Testis (tissue), 3 donors: ENCODE data around the gene ELFN1. TPM values are rescaled to one million over a fixed set of nuclear protein-coding genes. Genes with fewer than 3 reads are reported as not detected.

Experiments used
- DNase-seq: peaks from one replicate; pipeline ENCODE4 v3.0.0-alpha.2; 2019
- H3K27ac ChIP-seq, 2 donors: fragments of 200-600 bp; sonication (generic); one replicate each; pipeline ENCODE4 v1.5.1; 2019
- H3K27me3 ChIP-seq: fragments of 200-600 bp; sonication (generic); one replicate; pipeline ENCODE4 v1.5.1; 2019
- H3K36me3 ChIP-seq: fragments of 200-600 bp; sonication (generic); one replicate; pipeline ENCODE4 v1.5.1; 2017; ENCODE audit warnings: low read depth; ENCODE audit errors: missing control alignments
- H3K4me1 ChIP-seq: fragments of 200-600 bp; sonication (generic); one replicate; pipeline ENCODE4 v1.5.1; 2019
- H3K4me3 ChIP-seq, 2 donors: fragments of 200-600 bp; sonication (generic); one replicate each; pipeline ENCODE4 v1.5.1; 2017 to 2019
- H3K9me3 ChIP-seq: fragments of 200-600 bp; sonication (generic); one replicate; pipeline ENCODE4 v1.5.1; 2017
- POLR2A ChIP-seq: fragments of 450-650 bp; IDR thresholded peaks from one replicate; pipeline ENCODE4 v1.6.1; 2017; ENCODE audit warnings: antibody characterized with exemption, mild to moderate bottlenecking, moderate library complexity
- WGBS, 2 donors: methylation state at CpG; one replicate each; pipeline ENCODE4 v1.1.5; 2018; 5-methylcytosine and 5-hydroxymethylcytosine counted together
- intact Hi-C: fragments of 100-400 bp; cut with DNase I; formaldehyde crosslinking; loops from one replicate; pipeline ENCODE4 v1.15.1; 2023; ENCODE audit warnings: low total_unique reads
- polyA plus RNA-seq: library from polyadenylated mRNA; stranded (reverse); fragments of 350-450 nt; fragmentation: Illumina TruSeq; extraction: RNeasy Lipid Tissue Mini Kit (QIAGEN cat#74804); gene quantifications from one replicate; pipeline ENCODE4 v1.2.3, GENCODE V29; 2014; ENCODE audit warnings: low read depth, low replicate concordance; ENCODE audit not compliant: insufficient read depth
- total RNA-seq, 2 donors: library from RNA; depleted of rRNA; stranded (reverse); fragments of >200 nt; gene quantifications; one replicate each; pipeline ENCODE4 v1.2.3, GENCODE V29; 2016
- TF ChIP-seq, protein P1 (sequence below), 3 experiments: fragments of 450-650 bp in 2 of 3; fragments of 200-600 bp in 1 of 3; sonication (generic) in 1 of 3; IDR thresholded peaks; one replicate each; pipeline ENCODE4 v1.5.1; 2016 to 2019; ENCODE audit warnings: antibody characterized with exemption in 3 of 3, mild to moderate bottlenecking in 2 of 3, moderate library complexity in 1 of 3

The ELFN1 gene
- total and polyA plus RNA-seq, 3 donors from 2014 or later = 2.3 to 3.2 (median 2.8) TPM

DNA sequence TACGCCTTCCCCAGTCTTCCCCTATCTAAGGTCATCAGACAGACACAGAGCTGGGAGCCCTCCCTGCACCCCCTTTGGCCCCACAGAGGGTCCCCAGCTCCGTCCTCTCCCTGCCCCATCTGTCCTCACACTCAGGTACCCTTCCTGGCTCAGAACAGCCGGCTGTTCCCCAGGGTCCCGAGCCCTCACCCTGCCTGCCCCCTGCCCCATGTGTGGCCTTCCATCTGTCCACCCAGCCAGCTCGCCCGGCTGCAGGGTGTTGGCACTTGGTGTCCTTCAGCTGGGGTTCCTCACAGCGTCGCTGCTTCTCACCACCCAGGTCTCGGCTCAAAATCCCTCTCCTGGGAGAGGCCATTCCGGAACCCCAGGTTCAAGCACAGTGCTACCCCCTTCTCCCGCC lies 28.9 kb upstream of the ELFN1 start:
- intact Hi-C loops = no loop called here
- DNase-seq = no peak
- 90 to 91% methylated on average over 11 of the region's 11 CpGs for WGBS, 2 donors
- H3K27me3 ChIP-seq = no peaks in the 10 kb centered on the region
- no peaks in the 10 kb centered on the region for H3K36me3 ChIP-seq
- H3K4me3 ChIP-seq = no peak overlapping the region
- H3K4me1 ChIP-seq = no peaks in the 10 kb centered on the region
- H3K27ac ChIP-seq = no peak overlapping the region
- H3K9me3 ChIP-seq = no peaks in the 10 kb centered on the region
- TF ChIP-seq POLR2A = no peak
- TF ChIP-seq, protein P1, sequence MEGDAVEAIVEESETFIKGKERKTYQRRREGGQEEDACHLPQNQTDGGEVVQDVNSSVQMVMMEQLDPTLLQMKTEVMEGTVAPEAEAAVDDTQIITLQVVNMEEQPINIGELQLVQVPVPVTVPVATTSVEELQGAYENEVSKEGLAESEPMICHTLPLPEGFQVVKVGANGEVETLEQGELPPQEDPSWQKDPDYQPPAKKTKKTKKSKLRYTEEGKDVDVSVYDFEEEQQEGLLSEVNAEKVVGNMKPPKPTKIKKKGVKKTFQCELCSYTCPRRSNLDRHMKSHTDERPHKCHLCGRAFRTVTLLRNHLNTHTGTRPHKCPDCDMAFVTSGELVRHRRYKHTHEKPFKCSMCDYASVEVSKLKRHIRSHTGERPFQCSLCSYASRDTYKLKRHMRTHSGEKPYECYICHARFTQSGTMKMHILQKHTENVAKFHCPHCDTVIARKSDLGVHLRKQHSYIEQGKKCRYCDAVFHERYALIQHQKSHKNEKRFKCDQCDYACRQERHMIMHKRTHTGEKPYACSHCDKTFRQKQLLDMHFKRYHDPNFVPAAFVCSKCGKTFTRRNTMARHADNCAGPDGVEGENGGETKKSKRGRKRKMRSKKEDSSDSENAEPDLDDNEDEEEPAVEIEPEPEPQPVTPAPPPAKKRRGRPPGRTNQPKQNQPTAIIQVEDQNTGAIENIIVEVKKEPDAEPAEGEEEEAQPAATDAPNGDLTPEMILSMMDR (IDR thresholded peaks at IDR 0.05) = no peak

DNA sequence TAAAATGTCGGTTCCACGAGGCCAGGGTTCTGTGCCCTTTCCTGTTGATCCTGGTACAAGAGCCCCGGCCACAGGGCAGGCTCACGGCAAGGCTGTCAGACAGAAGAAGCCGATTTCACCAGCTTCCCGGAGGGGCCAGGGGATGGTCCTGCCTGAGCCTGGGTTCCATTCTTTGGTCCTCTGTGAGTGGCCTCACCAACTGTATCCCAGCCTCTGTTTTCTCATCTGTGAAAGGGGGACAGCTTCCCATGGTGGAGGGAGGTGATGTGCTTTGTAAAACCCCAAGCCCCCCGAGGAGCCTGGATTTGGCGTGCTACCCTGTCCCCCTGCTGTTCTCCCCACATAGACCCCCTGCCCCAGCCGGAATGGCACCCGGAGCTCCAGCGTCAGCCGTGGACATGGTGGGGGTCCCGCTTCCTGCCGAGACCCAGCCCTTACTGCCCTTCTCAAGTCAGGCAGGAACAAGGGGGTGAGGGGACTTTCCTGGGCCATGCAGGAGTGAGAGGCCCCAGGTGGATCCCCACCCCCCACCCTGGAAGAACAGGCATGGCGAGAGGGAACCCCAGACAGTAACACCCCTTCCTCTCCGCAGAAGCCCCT lies 28.3 kb upstream of the ELFN1 start:
- no peak for TF ChIP-seq POLR2A
- TF ChIP-seq, protein P1 (IDR thresholded peaks at IDR 0.05) = no peak

DNA sequence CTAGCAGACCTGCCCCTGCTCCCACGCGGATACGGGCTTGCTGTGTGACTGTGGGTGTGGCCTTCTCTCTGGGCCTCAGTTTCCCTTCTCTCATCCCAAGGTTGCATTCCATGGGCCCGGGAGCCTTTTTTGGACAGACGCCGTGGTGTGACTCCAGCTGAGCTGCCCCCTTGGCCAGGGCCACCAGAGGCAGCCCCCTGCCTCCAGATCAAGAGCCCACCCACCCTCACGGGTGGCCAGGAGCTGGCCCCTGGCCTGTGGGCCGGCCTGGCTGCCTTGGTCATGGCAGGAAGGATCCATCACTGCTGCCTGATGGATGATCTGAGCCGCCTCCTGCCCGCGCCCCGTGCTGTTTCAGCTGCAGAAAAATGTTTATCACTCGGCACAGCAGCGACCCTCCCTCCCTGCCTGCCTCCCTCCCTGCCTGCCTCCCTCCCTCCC lies 27.8 kb upstream of the ELFN1 start:
- H3K4me3 ChIP-seq = no peak overlapping the region
- TF ChIP-seq, protein P1 (IDR thresholded peaks at IDR 0.05) = no peak
- no peak for TF ChIP-seq POLR2A
- no peak overlapping the region for H3K27ac ChIP-seq
- 36 to 54% methylated on average over 5 to 13 of the region's 14 CpGs for WGBS, 2 donors
- no peaks in the 10 kb centered on the region for H3K27me3 ChIP-seq
- no peaks in the 10 kb centered on the region for H3K36me3 ChIP-seq
- DNase-seq = no peak
- intact Hi-C loops = no loop called here
- H3K4me1 ChIP-seq = peaks cover 5% of the 10 kb centered on the region
- no peaks in the 10 kb centered on the region for H3K9me3 ChIP-seq

More for the DNA sequence above, 28.3 kb upstream of the ELFN1 start:
- 81 to 86% methylated on average over 9 to 16 of the region's 16 CpGs for WGBS, 2 donors
- Histone ChIP-seq H3K4me3 (no peak overlapping the region), H3K4me1 (no peaks in the 10 kb centered on the region), H3K9me3 (no peaks in the 10 kb centered on the region), H3K36me3 (no peaks in the 10 kb centered on the region), H3K27me3 (no peaks in the 10 kb centered on the region), H3K27ac (no peak overlapping the region)
- intact Hi-C loops = no loop called here
- DNase-seq = no peak

DNA sequence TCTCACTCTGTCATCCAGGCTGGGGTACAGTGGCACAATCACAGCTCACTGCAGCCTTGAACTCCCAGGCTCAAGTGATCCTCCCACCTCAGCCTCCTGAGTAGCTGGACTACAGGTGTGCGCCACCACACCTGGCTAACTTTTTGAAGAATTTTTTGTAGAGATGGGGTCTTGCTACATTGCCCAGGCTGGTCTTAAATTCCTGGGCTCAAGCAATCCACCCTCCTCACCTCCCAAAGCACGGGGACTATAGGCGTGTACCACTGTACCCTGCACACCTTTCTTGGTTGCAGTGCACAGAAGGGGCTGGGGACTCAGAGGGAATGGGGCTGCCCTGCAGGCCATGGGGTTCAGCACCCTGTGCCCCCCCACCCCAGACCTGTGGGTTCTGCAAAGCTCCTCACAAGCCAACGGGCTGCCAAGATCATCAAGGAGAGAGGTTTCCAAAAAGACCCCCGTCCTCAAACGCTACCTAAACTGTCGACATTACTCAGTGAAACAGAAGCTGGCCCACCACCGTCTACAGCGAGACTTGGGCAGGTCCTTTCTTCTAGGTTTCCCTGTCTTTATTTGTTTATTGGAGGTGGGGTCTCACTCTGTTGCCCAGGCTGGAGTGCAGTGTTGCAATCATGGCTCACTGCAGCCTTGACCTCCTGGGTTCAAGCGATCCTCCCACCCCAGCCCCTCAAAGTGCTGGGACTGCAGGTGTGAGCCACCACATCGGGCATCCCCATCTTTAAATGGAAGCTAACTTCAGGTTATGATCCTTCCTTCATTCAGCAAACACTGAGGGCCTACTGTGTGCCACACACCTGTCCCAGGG lies 26.6 kb upstream of the ELFN1 start:
- Histone ChIP-seq H3K9me3 (no peaks in the 10 kb centered on the region), H3K27ac (no peak overlapping the region), H3K4me3 (no peak overlapping the region), H3K36me3 (no peaks in the 10 kb centered on the region), H3K27me3 (no peaks in the 10 kb centered on the region), H3K4me1 (peaks cover 15% of the 10 kb centered on the region)
- DNase-seq = no peak
- WGBS, 2 donors = 89 to 94% methylated on average over 11 of the region's 11 CpGs
- TF ChIP-seq, protein P1 (IDR thresholded peaks at IDR 0.05) = no peak
- TF ChIP-seq POLR2A = no peak
- intact Hi-C loops = no loop called here
